Tibial nerve (tissue), 4 donors: Measurements from ENCODE around the gene AR. TPM values are rescaled to one million over a fixed set of nuclear protein-coding genes. Genes with fewer than 3 reads are reported as not detected.

Experiments
- DNase-seq, 2 donors: peaks; one replicate each; pipeline ENCODE4 v3.0.0-alpha.2; 2019; ENCODE audit warnings: low spot score in 2 of 2
- H3K27ac ChIP-seq, 4 donors: fragments of 200-600 bp; sonication (generic) in 3 of 4; one replicate each; pipeline ENCODE4 v1.5.1; 2017 to 2019; ENCODE audit warnings: mild to moderate bottlenecking in 1 of 4
- H3K27me3 ChIP-seq, 2 donors: fragments of 200-600 bp; sonication (generic) in 1 of 2; one replicate each; pipeline versions ENCODE4 v1.5.1 to v1.6.0; 2017 to 2019
- H3K36me3 ChIP-seq, 3 donors: fragments of 200-600 bp; sonication (generic); one replicate each; pipeline ENCODE4 v1.5.1; 2018 to 2019
- H3K4me1 ChIP-seq, 4 donors: fragments of 200-600 bp; sonication (generic) in 3 of 4; one replicate each; pipeline ENCODE4 v1.5.1; 2017 to 2019
- H3K4me3 ChIP-seq, 4 donors: fragments of 200-600 bp; sonication (generic) in 3 of 4; one replicate each; pipeline ENCODE4 v1.5.1; 2017 to 2019; ENCODE audit warnings: mild to moderate bottlenecking in 1 of 4, moderate library complexity in 1 of 4
- H3K9me3 ChIP-seq, 4 donors: fragments of 200-600 bp; sonication (generic) in 3 of 4; one replicate each; pipeline ENCODE4 v1.5.1; 2017 to 2019
- CTCF ChIP-seq, 5 experiments: fragments of 200-600 bp in 3 of 5; fragments of 450-650 bp in 2 of 5; sonication (generic) in 3 of 5; IDR thresholded peaks; one replicate each; pipeline ENCODE4 v1.5.1; 2016 to 2019; ENCODE audit warnings: antibody characterized with exemption in 5 of 5, mild to moderate bottlenecking in 3 of 5, moderate library complexity in 2 of 5
- EP300 ChIP-seq, 2 donors: sonication (generic); formaldehyde crosslinking; IDR thresholded peaks; one replicate each; pipeline ENCODE4 v1.6.1; 2017; ENCODE audit warnings: antibody characterized with exemption in 2 of 2, mild to moderate bottlenecking in 1 of 2
- POLR2A ChIP-seq, 2 donors: fragments of 450-650 bp; IDR thresholded peaks; one replicate each; pipeline ENCODE4 v1.6.1; 2017; ENCODE audit warnings: antibody characterized with exemption in 2 of 2, mild to moderate bottlenecking in 2 of 2, moderate library complexity in 2 of 2
- WGBS, 2 donors: methylation state at CpG; one replicate each; pipeline ENCODE4 v1.1.5; 2018; 5-methylcytosine and 5-hydroxymethylcytosine counted together
- total RNA-seq, 4 donors: library from RNA; depleted of rRNA; stranded (reverse); fragments of >200 nt; gene quantifications; one replicate each; pipeline ENCODE4 v1.1.0, GENCODE V29; 2016

The AR gene
- total RNA-seq, 4 donors from 2014 or later: 9.6 to 23.5 (median 14.1) TPM

- TF ChIP-seq POLR2A (IDR thresholded peaks at IDR 0.05) (no peak), CTCF (IDR thresholded peaks at IDR 0.05) (no peak), EP300 (IDR thresholded peaks at IDR 0.05) (no peak)
- H3K36me3 ChIP-seq: no peaks in the 10 kb centered on the region
- peaks cover 0 to 18% (median 0%) of the 10 kb centered on the region in 4 donors for H3K9me3 ChIP-seq
- no peak overlapping the region for H3K4me3 ChIP-seq
- H3K4me1 ChIP-seq: no peaks in the 10 kb centered on the region
- H3K27me3 ChIP-seq: no peaks in the 10 kb centered on the region
- no peak overlapping the region for H3K27ac ChIP-seq
- no peak for DNase-seq
These were observed 69.5 kb downstream of the AR start for GRCh38 chrX:67613366-67613765.

GRCh38 chrX:67613996-67614395 is 70.2 kb downstream of the AR start:
- no peaks in the 10 kb centered on the region for H3K27me3 ChIP-seq
- H3K4me1 ChIP-seq: no peaks in the 10 kb centered on the region
- peaks cover 0 to 18% (median 0%) of the 10 kb centered on the region in 4 donors for H3K9me3 ChIP-seq
- TF ChIP-seq CTCF (IDR thresholded peaks at IDR 0.05) (no peak), POLR2A (IDR thresholded peaks at IDR 0.05) (no peak)
- DNase-seq: no peak
- no peaks in the 10 kb centered on the region for H3K36me3 ChIP-seq
- no peak overlapping the region for H3K4me3 ChIP-seq
- WGBS, 2 donors: 60 to 77% methylated on average over 2 of the region's 2 CpGs
- H3K27ac ChIP-seq: no peak overlapping the region

- TF ChIP-seq POLR2A (IDR thresholded peaks at IDR 0.05) (no peak), CTCF (IDR thresholded peaks at IDR 0.05) (no peak), EP300 (IDR thresholded peaks at IDR 0.05) (no peak)
- no peak for DNase-seq
- no peak overlapping the region for H3K27ac ChIP-seq
- H3K27me3 ChIP-seq: no peaks in the 10 kb centered on the region
- no peak overlapping the region for H3K4me3 ChIP-seq
- H3K9me3 ChIP-seq: peaks cover 0 to 18% (median 0%) of the 10 kb centered on the region in 4 donors
- H3K36me3 ChIP-seq: no peaks in the 10 kb centered on the region
- no peaks in the 10 kb centered on the region for H3K4me1 ChIP-seq
- whole genome bisulfite sequencing, 2 donors: 74 to 89% methylated on average over 1 of the region's 1 CpG
These were observed 70.6 kb downstream of the AR start for GRCh38 chrX:67614423-67614822.

GRCh38 chrX:67619253-67619652 is 75.4 kb downstream of the AR start:
- H3K36me3 ChIP-seq: no peaks in the 10 kb centered on the region
- no peaks in the 10 kb centered on the region for H3K4me1 ChIP-seq
- H3K27ac ChIP-seq: no peak overlapping the region
- no peak for TF ChIP-seq EP300 (IDR thresholded peaks at IDR 0.05)
- no peak for TF ChIP-seq CTCF (IDR thresholded peaks at IDR 0.05)
- TF ChIP-seq POLR2A (IDR thresholded peaks at IDR 0.05): no peak
- H3K4me3 ChIP-seq: no peak overlapping the region
- H3K9me3 ChIP-seq: peaks cover 0 to 14% (median 2%) of the 10 kb centered on the region in 4 donors
- no peaks in the 10 kb centered on the region for H3K27me3 ChIP-seq
- DNase-seq: no peak
- WGBS, 2 donors: 33 to 65% methylated on average over 1 of the region's 1 CpG

GRCh38 chrX:67622053-67622585 is 78.3 kb downstream of the AR start:
- Histone ChIP-seq H3K27me3 (no peaks in the 10 kb centered on the region), H3K36me3 (no peaks in the 10 kb centered on the region), H3K4me1 (no peaks in the 10 kb centered on the region), H3K27ac (no peak overlapping the region), H3K9me3 (peaks cover 0 to 8% (median 0%) of the 10 kb centered on the region in 4 donors), H3K4me3 (no peak overlapping the region)
- DNase-seq: no peak
- 80 to 90% methylated on average over 2 of the region's 2 CpGs for WGBS, 2 donors
- TF ChIP-seq CTCF (IDR thresholded peaks at IDR 0.05) (no peak), POLR2A (IDR thresholded peaks at IDR 0.05) (no peak), EP300 (IDR thresholded peaks at IDR 0.05) (no peak)
